H9 (cell line): ENCODE data around the gene DMD. TPM values are rescaled to one million over a fixed set of nuclear protein-coding genes. Genes with fewer than 3 reads are reported as not detected.
A peak's percentile ranks its signal among the peaks of the same experiment; 100 is the strongest.

Experiments used
- DNase-seq: peaks from one replicate; pipeline ENCODE4 v3.0.0-alpha.2; 2017
- H2AFZ ChIP-seq: one replicate; pipeline ENCODE4 v1.6.1; 2013; ENCODE audit warnings: mild to moderate bottlenecking, low read length, control low read depth, moderate library complexity
- H2AK5ac ChIP-seq: 2 replicates; pipeline ENCODE4 v1.6.1; 2013; ENCODE audit warnings: low read length, control low read depth, mixed read lengths; ENCODE audit not compliant: insufficient read length
- H2BK120ac ChIP-seq: one replicate; pipeline ENCODE4 v1.6.1; 2013; ENCODE audit warnings: low read depth, mild to moderate bottlenecking, low read length, control low read depth, inconsistent platforms; ENCODE audit not compliant: poor library complexity, severe bottlenecking
- H2BK12ac ChIP-seq: 2 replicates; pipeline ENCODE4 v1.6.1; 2013; ENCODE audit warnings: low read length, control low read depth, mixed read lengths, low read depth; ENCODE audit not compliant: insufficient read length
- H2BK15ac ChIP-seq: 2 replicates; pipeline ENCODE4 v1.6.1; 2013; ENCODE audit warnings: low read depth, low read length, control low read depth
- H2BK20ac ChIP-seq: one replicate; pipeline ENCODE4 v1.6.1; 2013; ENCODE audit warnings: low read depth, mild to moderate bottlenecking, low read length, control low read depth, inconsistent platforms; ENCODE audit not compliant: poor library complexity, severe bottlenecking
- H2BK5ac ChIP-seq: 2 replicates; pipeline ENCODE4 v1.6.1; 2013; ENCODE audit warnings: low read length, control low read depth, mixed read lengths; ENCODE audit not compliant: insufficient read length
- H3K14ac ChIP-seq: 2 replicates; pipeline ENCODE4 v1.6.1; 2013; ENCODE audit warnings: low read length, control low read depth; ENCODE audit not compliant: insufficient read depth
- H3K18ac ChIP-seq: 2 replicates; pipeline ENCODE4 v1.6.1; 2013; ENCODE audit warnings: low read depth, mild to moderate bottlenecking, mixed read lengths, low read length, control low read depth; ENCODE audit not compliant: insufficient read length
- H3K23ac ChIP-seq: 2 replicates; pipeline ENCODE4 v1.6.1; 2013; ENCODE audit warnings: low read length, control low read depth, mixed read lengths, low read depth; ENCODE audit not compliant: insufficient read length
- H3K23me2 ChIP-seq: 2 replicates; pipeline ENCODE4 v1.6.1; 2013; ENCODE audit warnings: low read depth, mild to moderate bottlenecking, mixed read lengths, low read length, control low read depth; ENCODE audit not compliant: insufficient read length, poor library complexity, severe bottlenecking
- H3K27ac ChIP-seq: 2 replicates; pipeline ENCODE4 v1.5.1; 2013; ENCODE audit warnings: low read length, control low read depth, mixed read lengths, low read depth; ENCODE audit not compliant: insufficient read length
- H3K27me3 ChIP-seq: 2 replicates; pipeline ENCODE4 v1.6.1; 2013; ENCODE audit warnings: low read length, control low read depth, inconsistent platforms; ENCODE audit not compliant: insufficient read depth
- H3K4ac ChIP-seq: 2 replicates; pipeline ENCODE4 v1.6.1; 2013; ENCODE audit warnings: low read depth, mild to moderate bottlenecking, control low read depth, inconsistent platforms, low read length, moderate library complexity
- H3K4me1 ChIP-seq: 2 replicates; pipeline ENCODE4 v1.6.1; 2013; ENCODE audit warnings: low read length, control low read depth, inconsistent platforms; ENCODE audit not compliant: insufficient read depth
- H3K4me2 ChIP-seq: 2 replicates; pipeline ENCODE4 v1.6.1; 2013; ENCODE audit warnings: low read length, control low read depth, mixed read lengths; ENCODE audit not compliant: insufficient read length, insufficient read depth
- H3K56ac ChIP-seq: 2 replicates; pipeline ENCODE4 v1.6.1; 2013; ENCODE audit warnings: low read depth, mild to moderate bottlenecking, mixed read lengths, low read length, control low read depth; ENCODE audit not compliant: insufficient read length
- H3K79me1 ChIP-seq: 2 replicates; pipeline ENCODE4 v1.6.1; 2013; ENCODE audit warnings: low read depth, mild to moderate bottlenecking, moderate library complexity, low read length, control low read depth, inconsistent platforms; ENCODE audit not compliant: insufficient read depth, poor library complexity, severe bottlenecking
- H3K79me2 ChIP-seq: 2 replicates; pipeline ENCODE4 v1.6.1; 2013; ENCODE audit warnings: low read length, control low read depth, inconsistent platforms; ENCODE audit not compliant: insufficient read depth
- H3K9ac ChIP-seq: 2 replicates; pipeline ENCODE4 v1.6.1; 2013; ENCODE audit warnings: low read length, control low read depth, mixed read lengths; ENCODE audit not compliant: insufficient read length; ENCODE audit errors: extremely low read depth
- H3K9me3 ChIP-seq: one replicate; pipeline ENCODE4 v1.6.1; 2013; ENCODE audit warnings: low read depth, low read length, inconsistent platforms; ENCODE audit not compliant: control insufficient read depth
- H3T11ph ChIP-seq: one replicate; pipeline ENCODE4 v1.6.1; 2013; ENCODE audit warnings: mild to moderate bottlenecking, low read length, control low read depth, inconsistent platforms
- H4K20me1 ChIP-seq: one replicate; pipeline ENCODE4 v1.6.1; 2013; ENCODE audit not compliant: control insufficient read depth, insufficient read length, insufficient read depth
- H4K5ac ChIP-seq: 2 replicates; pipeline ENCODE4 v1.6.1; 2013; ENCODE audit warnings: low read depth, mild to moderate bottlenecking, mixed read lengths, low read length, control low read depth; ENCODE audit not compliant: insufficient read length
- H4K8ac ChIP-seq: replicated peaks from 2 replicates; pipeline ENCODE4 v1.6.1; 2013; ENCODE audit warnings: low read length, control low read depth, mixed read lengths, low read depth; ENCODE audit not compliant: insufficient read length
- H4K91ac ChIP-seq: 2 replicates; pipeline ENCODE4 v1.6.1; 2013; ENCODE audit warnings: low read depth, mild to moderate bottlenecking, moderate library complexity, mixed read lengths, low read length, control low read depth; ENCODE audit not compliant: insufficient read length
- H3K27ac Mint-ChIP-seq, 3 experiments: 2 replicates in 2 of 3; 3 replicates in 1 of 3; pipeline ENCODE4 v1.8.0; 2020 to 2021; ENCODE audit warnings: mixed read lengths in 3 of 3, mild to moderate bottlenecking in 1 of 3, moderate library complexity in 1 of 3
- H3K27me3 Mint-ChIP-seq: 2 replicates; pipeline ENCODE4 v1.8.0; 2021; ENCODE audit warnings: low read depth, mild to moderate bottlenecking, moderate library complexity, mixed read lengths
- H3K36me3 Mint-ChIP-seq, 3 experiments: 2 replicates in 2 of 3; 3 replicates in 1 of 3; pipeline ENCODE4 v1.8.0; 2020 to 2021; ENCODE audit warnings: low read depth in 3 of 3, mixed read lengths in 3 of 3; ENCODE audit not compliant: insufficient read depth in 1 of 3
- H3K4me1 Mint-ChIP-seq, 2 experiments: 2 replicates each; pipeline ENCODE4 v1.8.0; 2020; ENCODE audit warnings: mixed read lengths in 2 of 2
- H3K4me3 Mint-ChIP-seq, 2 experiments: 2 replicates in 1 of 2; 3 replicates in 1 of 2; pipeline ENCODE4 v1.8.0; 2020 to 2021; ENCODE audit warnings: mild to moderate bottlenecking in 2 of 2, mixed read lengths in 2 of 2, moderate library complexity in 1 of 2
- H3K9me3 Mint-ChIP-seq, 2 experiments: 2 replicates in 1 of 2; 3 replicates in 1 of 2; pipeline ENCODE4 v1.8.0; 2020; ENCODE audit warnings: mild to moderate bottlenecking in 2 of 2, mixed read lengths in 2 of 2, moderate library complexity in 1 of 2
- CTCF ChIP-seq: fragments of 200-600 bp; sonication (generic); conservative IDR thresholded peaks from 3 replicates; pipeline ENCODE4 v1.8.0; 2021; ENCODE audit warnings: antibody characterized with exemption, mild to moderate bottlenecking
- WGBS: extraction: QIAGEN DNeasy Blood & Tissue Kit; methylation state at CpG from one replicate; pipeline ENCODE4 v1.1.7; 2013; ENCODE audit warnings: missing lambda C conversion rate, low lambda C conversion rate, mixed read lengths; ENCODE audit not compliant: insufficient read length; ENCODE audit errors: extremely low coverage; 5-methylcytosine and 5-hydroxymethylcytosine counted together
- total RNA-seq: library from RNA; stranded (reverse); gene quantifications from 2 replicates; pipeline ENCODE4 v1.2.1, GENCODE V29; 2021

The DMD gene
- total RNA-seq, 1 experiment from 2014 or later, result 3.8 TPM

- Histone ChIP-seq H3K23me2 (no peaks in the 10 kb centered on the region), H3T11ph (no peak overlapping the region), H2AK5ac (no peak overlapping the region), H3K9ac (no peak overlapping the region), H3K9me3 (no peaks in the 10 kb centered on the region), H2BK5ac (no peak overlapping the region), H3K56ac (no peak overlapping the region), H3K4ac (no peak overlapping the region), H2BK120ac (no peak overlapping the region), H3K14ac (no peak overlapping the region), H3K79me2 (no peaks in the 10 kb centered on the region), H3K27ac (peak overlapping the region; percentile 17), H3K4me1 (peaks cover 3% of the 10 kb centered on the region; the same call in 1 of the 2 replicates), H3K23ac (no peak overlapping the region), H2BK12ac (no peak overlapping the region), H3K18ac (no peak overlapping the region), H3K27me3 (no peaks in the 10 kb centered on the region), H4K91ac (no peak overlapping the region), H2BK15ac (no peak overlapping the region), H2BK20ac (no peak overlapping the region), H4K8ac (no peak overlapping the region), H4K5ac (no peak overlapping the region), H3K79me1 (no peaks in the 10 kb centered on the region), H3K4me2 (peak overlapping the region; percentile 21), H2AFZ (no peak overlapping the region), H4K20me1 (no peaks in the 10 kb centered on the region)
- H3K27me3 Mint-ChIP-seq, result no peaks in the 10 kb centered on the region
- H3K36me3 Mint-ChIP-seq, result peaks cover 0 to 2% (median 0%) of the 10 kb centered on the region in 3 experiments; a peak in 2 of 7 replicates
- no peak overlapping the region for H3K4me3 Mint-ChIP-seq
- no CpG with 5 or more reads among the region's 3 CpGs for WGBS
- DNase-seq, result no peak
- peaks cover 49 to 59% of the 10 kb centered on the region in 2 experiments for H3K9me3 Mint-ChIP-seq
- TF ChIP-seq CTCF, result no peak
- H3K27ac Mint-ChIP-seq, result no peak overlapping the region
- H3K4me1 Mint-ChIP-seq, result peaks cover 3% of the 10 kb centered on the region in 2 experiments; a peak in 2 of 4 replicates
Measured at GRCh38 chrX:31546126-31546525, 1665.2 kb downstream of the DMD start.
